Activated CD4-positive, alpha-beta T cell treated with anti-CD3 and anti-CD28 coated beads, Interleukin-2, Interleukin-4, amounts not matched to agents 100 ng/mL and 50 ng/mL, durations not matched to agents 16 hours and 8 hours (primary cell): ENCODE measurements around the gene WDR45.
A peak's percentile ranks its signal among the peaks of the same experiment; 100 is the strongest.
"Not testable (repeated sequence)": the region's sequence is repeated elsewhere in the genome, so short reads cannot be mapped to it uniquely, and the experiment has no call there.

Experiments used
- DNase-seq: peaks from one replicate; pipeline ENCODE4 v3.0.0-alpha.2; 2020; ENCODE audit warnings: low spot score

WDR45 gene

GRCh38 chrX:49079489-49080428 is at the start of gene WDR45:
WDR45 (minus strand) TSS chrX:49079887; CDS start chrX:49078095, 1,792 bp downstream.
- DNase-seq, result peak; percentile 67

GRCh38 chrX:49129427-49129826 is 49.7 kb upstream of the WDR45 start:
- DNase-seq, result no peak

GRCh38 chrX:49127742-49128258 is 48.1 kb upstream of the WDR45 start:
- DNase-seq, result not testable (repeated sequence)

GRCh38 chrX:49122499-49122898 is 42.8 kb upstream of the WDR45 start:
- DNase-seq, result no peak

- no peak for DNase-seq
Observed at GRCh38 chrX:49120091-49120490, 40.4 kb upstream of the WDR45 start.

GRCh38 chrX:49117581-49117980 is 37.9 kb upstream of the WDR45 start:
- no peak for DNase-seq

GRCh38 chrX:49116716-49117115 is 37.0 kb upstream of the WDR45 start:
- DNase-seq, result no peak

GRCh38 chrX:49116076-49116475 is 36.4 kb upstream of the WDR45 start:
- no peak for DNase-seq

GRCh38 chrX:49111791-49112190 is 32.1 kb upstream of the WDR45 start:
- DNase-seq, result no peak

- no peak for DNase-seq
Observed at GRCh38 chrX:49110417-49110816, 30.7 kb upstream of the WDR45 start.

- DNase-seq, result no peak
Observed at GRCh38 chrX:49108641-49109040, 29.0 kb upstream of the WDR45 start.

- DNase-seq, result peak; percentile 9
Observed at GRCh38 chrX:49106930-49107329, 27.2 kb upstream of the WDR45 start.

- DNase-seq, result no peak
Observed at GRCh38 chrX:49106296-49106695, 26.6 kb upstream of the WDR45 start.

GRCh38 chrX:49103637-49104036 is 23.9 kb upstream of the WDR45 start:
- no peak for DNase-seq

GRCh38 chrX:49102190-49102589 is 22.5 kb upstream of the WDR45 start:
- DNase-seq, result no peak

- no peak for DNase-seq
Observed at GRCh38 chrX:49101629-49101984, 21.9 kb upstream of the WDR45 start.

GRCh38 chrX:49100704-49101628 is 21.3 kb upstream of the WDR45 start:
- DNase-seq, result peak; percentile 93

GRCh38 chrX:49096419-49096818 is 16.7 kb upstream of the WDR45 start:
- no peak for DNase-seq

GRCh38 chrX:49089553-49089952 is 9.9 kb upstream of the WDR45 start:
- no peak for DNase-seq

- no peak for DNase-seq
Observed at GRCh38 chrX:49082271-49082871, 2.7 kb upstream of the WDR45 start.

- DNase-seq, result no peak
Observed at GRCh38 chrX:49077941-49078340, 1.7 kb downstream of the WDR45 start.

- no peak for DNase-seq
Observed at GRCh38 chrX:49075347-49075746, 4.3 kb downstream of the WDR45 start.
